Activated naive CD4-positive, alpha-beta T cell treated with Interleukin-2 at 50 U/mL for 16 hours (primary cell): ENCODE measurements around the gene TMEM213.
"Not testable (repeated sequence)": the region's sequence is repeated elsewhere in the genome, so short reads cannot be mapped to it uniquely, and the experiment has no call there.

Experiments used
- DNase-seq: peaks from one replicate; pipeline ENCODE4 v3.0.0-alpha.2; 2020

Gene TMEM213, protein sequence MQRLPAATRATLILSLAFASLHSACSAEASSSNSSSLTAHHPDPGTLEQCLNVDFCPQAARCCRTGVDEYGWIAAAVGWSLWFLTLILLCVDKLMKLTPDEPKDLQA

GRCh38 chr7:138797715-138798320 is at the start of gene TMEM213, which contains the start of gene ATP6V0A4:
Gene TMEM213, plus strand, starts transcription at chr7:138797994. Its CDS starts 111 bp downstream, at chr7:138798105.
Gene ATP6V0A4, minus strand, starts transcription at chr7:138798196. Its CDS starts 26,949 bp downstream, at chr7:138771247.
- no peak for DNase-seq

DNA sequence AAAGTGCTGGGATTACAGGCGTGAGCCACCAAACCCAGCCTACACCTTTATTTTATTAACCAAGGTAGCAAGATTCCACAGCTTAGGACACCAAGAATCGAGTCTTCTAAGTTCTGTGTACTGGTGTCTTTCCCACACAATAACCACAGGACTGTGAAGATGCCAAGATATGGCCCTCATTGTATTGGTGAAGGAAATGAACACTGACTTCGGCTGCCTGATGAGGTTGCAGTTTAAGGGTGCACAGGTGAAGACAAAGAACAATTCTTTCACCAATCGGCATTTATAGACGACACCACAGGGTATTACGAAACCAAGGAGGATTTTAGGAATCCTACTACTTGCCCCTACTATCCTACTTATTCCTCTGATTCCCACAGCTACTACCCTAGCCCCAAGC is 49.1 kb upstream of the TMEM213 start:
- DNase-seq: no peak

- DNase-seq: no peak
Measured at GRCh38 chr7:138749960-138750359, 47.8 kb upstream of the TMEM213 start.

DNA sequence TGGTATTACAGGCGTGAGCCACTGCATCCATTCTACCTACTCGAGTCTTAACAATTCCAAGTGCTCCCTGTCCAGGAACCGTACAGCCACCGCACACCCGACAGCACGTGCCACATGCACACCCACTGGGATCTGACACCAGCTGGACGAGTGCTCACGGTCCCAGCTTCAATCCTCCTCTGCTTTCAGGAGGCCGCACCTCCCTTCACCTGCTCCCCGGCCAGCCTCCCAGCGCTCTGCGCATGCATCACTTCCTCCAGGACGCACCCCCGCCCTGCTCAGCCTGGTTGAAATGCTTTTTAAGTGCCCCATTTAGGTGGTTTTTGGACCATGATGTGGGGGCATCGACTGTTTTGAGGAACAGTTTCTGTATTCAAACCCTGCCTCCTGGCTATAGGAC is 47.3 kb upstream of the TMEM213 start:
- no peak for DNase-seq

- no peak for DNase-seq
Measured at GRCh38 chr7:138750901-138751464, 46.8 kb upstream of the TMEM213 start.

DNA sequence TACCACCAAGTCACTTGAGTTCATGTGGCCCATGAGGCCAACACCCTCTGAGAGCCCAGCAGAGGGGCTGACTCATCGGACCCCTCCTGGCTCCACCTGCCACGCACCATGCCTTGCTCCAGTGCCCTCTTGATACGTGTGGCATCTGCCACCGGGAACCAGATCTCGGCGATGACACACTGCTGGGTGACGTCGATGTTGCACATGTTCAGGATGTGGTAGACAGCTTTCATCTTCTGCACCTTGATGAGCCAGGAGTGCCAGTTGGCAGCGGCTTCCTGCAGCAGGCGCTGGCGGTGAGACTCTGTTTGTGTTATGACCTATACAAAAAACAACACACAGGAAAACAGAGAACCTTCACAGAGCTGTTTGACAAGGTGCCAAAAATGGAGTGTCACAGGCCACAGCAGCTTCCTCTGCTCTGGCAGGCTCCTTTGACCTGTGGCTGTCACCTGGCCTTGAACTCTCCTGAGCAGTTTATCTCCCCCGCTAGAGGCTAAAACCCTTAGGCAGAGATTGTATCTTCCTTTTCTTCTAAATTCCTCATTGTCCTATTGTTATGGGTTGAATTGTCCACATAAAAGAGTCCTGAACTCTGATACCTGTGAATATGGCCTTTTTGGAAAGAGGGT is 45.2 kb upstream of the TMEM213 start:
- peak; percentile 88 for DNase-seq

- DNase-seq: no peak
Measured at GRCh38 chr7:138753150-138753518, 44.7 kb upstream of the TMEM213 start.

DNA sequence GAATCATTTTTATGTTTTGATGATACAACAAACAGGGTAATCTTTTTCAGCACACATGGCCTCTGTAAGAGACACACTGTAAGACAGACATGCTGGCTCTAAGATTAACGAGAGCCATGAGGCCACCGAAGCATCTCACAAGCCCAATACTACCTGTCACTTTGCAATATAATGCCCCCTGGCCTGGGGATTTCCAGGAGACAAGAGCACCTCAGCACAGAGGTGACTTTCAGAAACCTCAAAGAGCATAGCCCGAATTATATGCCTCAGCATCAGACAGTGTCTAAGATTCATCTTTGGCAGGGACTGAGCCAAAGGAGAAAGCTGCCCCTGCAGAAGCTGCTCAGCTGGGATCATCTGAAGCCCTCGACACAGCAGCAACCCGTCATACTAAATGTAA is 44.2 kb upstream of the TMEM213 start:
- DNase-seq: no peak

DNA sequence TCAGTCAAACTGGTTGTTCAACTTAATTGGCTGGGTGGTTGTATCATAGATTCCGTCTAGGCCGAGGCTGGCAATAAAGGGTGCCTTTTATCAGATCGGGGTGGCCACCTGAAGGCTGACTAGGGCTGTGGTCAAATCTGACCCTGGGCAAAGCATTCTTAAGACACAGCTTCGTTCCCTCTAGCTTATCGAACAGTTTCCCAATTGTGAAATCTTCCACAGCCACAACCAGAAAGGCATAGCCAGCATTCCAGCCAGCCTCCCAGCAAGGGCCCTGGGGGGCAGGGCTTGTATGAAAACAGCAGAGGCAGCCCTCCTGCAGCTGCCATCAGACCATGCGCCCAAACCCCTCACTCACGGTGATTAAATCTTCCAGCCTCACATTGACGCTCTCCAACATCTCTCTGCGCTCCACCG is 42.5 kb upstream of the TMEM213 start:
- DNase-seq: no peak

GRCh38 chr7:138755842-138756590 is 41.8 kb upstream of the TMEM213 start:
- no peak for DNase-seq

- no peak for DNase-seq
Measured at GRCh38 chr7:138756591-138757242, 41.1 kb upstream of the TMEM213 start.

DNA sequence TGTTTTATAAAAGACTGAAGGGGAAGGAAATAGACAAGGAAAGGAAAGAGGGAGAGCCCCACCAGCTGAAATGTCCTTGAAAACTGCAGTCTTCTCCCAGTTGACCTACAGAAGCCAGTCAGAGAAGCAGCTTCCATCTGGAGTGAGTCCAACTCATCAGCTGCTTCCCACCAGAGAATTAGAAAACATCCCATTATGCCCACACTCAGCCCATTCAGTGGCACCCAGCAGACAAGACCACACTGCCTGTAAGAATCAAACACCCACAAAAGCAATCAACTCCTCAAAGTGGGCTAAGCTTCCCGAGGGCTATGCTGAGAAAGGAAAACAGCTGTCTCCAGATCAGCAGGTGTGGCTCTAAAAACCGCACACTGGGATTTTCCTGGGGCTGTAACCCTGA is 29.6 kb upstream of the TMEM213 start:
- DNase-seq: no peak

GRCh38 chr7:138770904-138771303 is 26.9 kb upstream of the TMEM213 start:
- no peak for DNase-seq

GRCh38 chr7:138773176-138773575 is 24.6 kb upstream of the TMEM213 start:
- DNase-seq: no peak

DNA sequence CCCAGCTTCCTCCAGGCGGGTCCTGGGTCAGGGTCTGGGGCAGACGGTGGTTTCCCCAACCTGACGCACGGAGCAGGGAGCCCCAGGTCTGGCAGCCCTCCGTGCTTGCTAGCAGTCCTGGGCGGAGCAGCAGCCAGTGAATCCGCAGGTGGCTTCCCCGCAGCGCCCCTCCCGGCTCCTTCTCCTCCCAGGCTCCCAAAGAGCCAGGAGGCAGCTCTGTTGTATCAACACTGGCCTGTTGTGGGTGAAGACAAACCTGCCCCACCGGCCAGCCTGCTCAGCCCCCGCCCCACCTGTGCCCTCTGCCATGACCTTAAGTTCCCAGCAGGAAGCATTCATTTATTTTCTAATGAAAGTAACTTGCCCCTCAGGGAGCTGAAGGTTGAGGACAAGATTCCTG is 24.0 kb upstream of the TMEM213 start:
- DNase-seq: no peak

DNA sequence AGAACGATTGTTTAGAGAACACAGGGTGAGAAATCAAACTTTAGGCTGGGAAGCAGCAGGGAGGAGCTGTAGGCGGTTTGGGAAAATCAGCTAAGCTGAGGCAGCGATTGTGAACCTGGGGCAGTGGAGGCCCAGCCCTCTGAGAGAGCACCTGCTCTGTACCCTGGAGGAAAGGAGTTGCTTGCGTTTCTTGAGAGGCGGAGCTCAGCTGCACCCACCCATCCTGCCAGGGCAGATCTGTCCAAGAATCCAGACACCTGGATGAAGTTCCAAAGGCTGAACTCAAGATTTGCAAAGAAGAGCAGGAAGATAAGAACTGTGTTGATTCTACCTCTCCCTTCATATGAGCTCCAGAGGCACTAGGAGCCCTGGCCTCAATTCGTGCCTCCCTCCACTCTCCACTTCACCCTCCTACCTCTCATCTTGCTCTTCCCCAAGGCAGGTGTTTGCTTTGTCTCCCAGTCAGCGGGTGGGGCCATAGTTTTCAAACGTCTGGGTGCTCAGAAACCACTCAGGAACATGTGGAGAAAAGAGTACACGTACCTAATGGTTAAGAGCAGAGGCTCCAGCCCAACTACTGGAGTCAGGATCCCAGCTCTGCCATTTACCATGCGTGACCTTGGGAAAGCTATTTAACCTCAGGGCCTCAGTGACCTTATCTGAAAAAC is 21.5 kb upstream of the TMEM213 start:
- DNase-seq: no peak

- no peak for DNase-seq
Measured at GRCh38 chr7:138781004-138781403, 16.8 kb upstream of the TMEM213 start.

- no peak for DNase-seq
Measured at GRCh38 chr7:138784692-138785091, 13.1 kb upstream of the TMEM213 start.

DNA sequence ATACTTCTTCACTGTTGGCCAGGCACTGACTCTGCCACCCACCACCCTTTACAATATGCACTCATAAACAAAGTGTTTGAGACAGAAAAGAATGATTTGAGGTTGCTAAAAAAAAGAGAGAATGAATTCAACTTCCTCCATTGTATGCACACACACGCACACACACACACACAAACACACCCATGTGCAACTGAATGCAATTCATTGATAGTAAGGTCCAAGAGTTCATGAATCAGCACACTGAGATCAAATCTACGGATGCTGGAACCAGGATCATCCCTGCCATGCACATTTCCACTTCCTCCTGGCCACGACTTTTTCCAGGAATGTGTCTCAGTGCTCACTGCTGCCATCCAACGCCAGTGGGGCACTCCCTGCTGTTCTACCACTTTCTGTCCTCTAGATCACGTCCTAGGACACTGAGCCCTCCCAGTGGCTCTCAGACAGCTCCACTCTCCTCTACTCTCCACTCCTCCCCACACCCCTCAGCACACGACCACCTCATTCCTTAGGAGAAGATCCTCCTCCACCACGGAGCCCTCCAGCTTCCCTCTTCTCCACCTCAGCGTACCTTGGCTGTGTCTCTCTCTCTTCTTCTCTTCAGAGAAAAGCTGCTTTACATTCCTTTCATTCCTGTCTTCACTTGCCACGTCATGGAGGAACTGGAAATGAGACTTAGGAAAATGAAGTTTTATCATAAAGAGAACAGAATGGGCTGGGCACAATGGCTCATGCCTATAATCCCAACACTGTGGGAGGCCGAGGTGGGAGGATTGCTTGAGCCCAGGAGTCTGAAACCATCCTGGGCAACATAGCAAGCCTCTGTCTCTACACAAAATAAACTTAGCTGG is 12.0 kb upstream of the TMEM213 start:
- DNase-seq: no peak

DNA sequence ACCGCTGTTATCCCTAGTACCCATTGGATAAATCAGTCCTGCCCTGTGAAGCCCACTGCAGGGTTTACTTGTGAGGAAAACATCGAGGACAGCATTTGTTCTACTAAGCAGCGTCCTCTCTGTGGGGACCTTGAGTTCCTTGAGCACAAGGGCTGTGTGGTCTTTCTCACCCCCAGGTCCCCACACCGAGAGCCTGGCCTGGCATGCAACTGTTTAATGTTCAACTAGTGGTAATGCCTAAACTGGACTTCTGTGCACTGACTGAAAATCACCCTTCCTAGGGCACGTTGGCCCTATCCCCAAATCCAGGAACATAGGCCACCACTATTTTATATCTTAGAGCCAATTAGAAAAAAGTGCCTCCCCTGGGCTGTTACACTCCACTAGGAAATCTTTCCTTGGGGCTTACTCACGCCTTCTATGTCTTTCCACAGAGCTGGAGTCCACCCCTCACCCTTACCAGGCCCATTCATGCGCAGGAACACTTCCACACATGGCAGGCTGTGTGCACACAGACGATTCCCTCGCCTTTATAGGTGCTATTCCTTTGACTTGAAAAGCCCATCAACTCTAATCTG is 1.7 kb upstream of the TMEM213 start:
- DNase-seq: no peak

DNA sequence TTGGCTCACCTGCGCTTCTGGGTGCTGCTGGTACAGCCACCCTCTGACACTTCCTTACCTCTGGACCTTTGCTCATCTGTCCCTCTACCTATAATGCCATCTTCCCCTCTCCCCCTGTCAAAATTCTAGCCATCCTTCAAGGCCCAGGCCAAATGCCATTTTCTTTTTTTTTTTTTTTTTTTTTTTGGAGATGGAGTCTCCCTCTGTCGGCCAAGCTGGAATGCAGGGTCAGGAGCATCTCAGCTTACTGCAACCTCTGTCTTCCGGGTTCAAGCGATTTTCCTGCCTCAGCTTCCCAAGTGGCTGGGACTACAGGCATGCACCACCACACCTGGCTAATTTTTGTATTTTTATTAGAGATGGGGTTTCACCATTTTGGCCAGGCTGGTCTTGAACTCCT is 748 bp upstream of the TMEM213 start:
- not testable (repeated sequence) for DNase-seq
